Neural progenitor cell (in vitro differentiated cells): ENCODE results near the gene SLC4A2. TPM values are rescaled to one million over a fixed set of nuclear protein-coding genes. Genes with fewer than 3 reads are reported as not detected.

ENCODE experiments used
- DNase-seq: peaks from one replicate; pipeline ENCODE4 v3.0.0-alpha.2; 2016; ENCODE audit warnings: low spot score
- H2AFZ ChIP-seq: fragments of 200-600 bp; sonication (generic); replicated peaks from 2 replicates; pipeline ENCODE4 v1.6.1; 2016; ENCODE audit warnings: antibody characterized with exemption
- H3F3A ChIP-seq: fragments of 200-600 bp; sonication (generic); 2 replicates; pipeline ENCODE4 v1.6.1; 2016; ENCODE audit warnings: antibody characterized with exemption, low read depth
- H3K27ac ChIP-seq: fragments of 200-600 bp; sonication (generic); 2 replicates; pipeline ENCODE4 v1.5.1; 2016; ENCODE audit warnings: mild to moderate bottlenecking
- H3K27me3 ChIP-seq: fragments of 200-600 bp; sonication (generic); 2 replicates; pipeline ENCODE4 v1.6.1; 2016; ENCODE audit warnings: mild to moderate bottlenecking, moderate library complexity
- H3K36me3 ChIP-seq: fragments of 200-600 bp; sonication (generic); 2 replicates; pipeline ENCODE4 v1.5.1; 2016
- H3K4me1 ChIP-seq: fragments of 200-600 bp; sonication (generic); 2 replicates; pipeline ENCODE4 v1.6.1; 2016; ENCODE audit warnings: mixed run types
- H3K4me2 ChIP-seq: fragments of 200-600 bp; sonication (generic); 2 replicates; pipeline ENCODE4 v1.6.1; 2016
- H3K4me3 ChIP-seq: fragments of 200-600 bp; sonication (generic); 2 replicates; pipeline ENCODE4 v1.5.1; 2016
- H3K79me2 ChIP-seq: fragments of 200-600 bp; sonication (generic); 2 replicates; pipeline ENCODE4 v1.6.1; 2016; ENCODE audit warnings: low read depth
- H3K9ac ChIP-seq: fragments of 200-600 bp; sonication (generic); 2 replicates; pipeline ENCODE4 v1.6.1; 2016
- H3K9me3 ChIP-seq: fragments of 200-600 bp; sonication (generic); 2 replicates; pipeline ENCODE4 v1.5.1; 2016; ENCODE audit warnings: low read depth
- H4K20me1 ChIP-seq: fragments of 200-600 bp; sonication (generic); 2 replicates; pipeline ENCODE4 v1.6.1; 2016; ENCODE audit warnings: low read depth
- H3K27ac Mint-ChIP-seq: 3 replicates; pipeline ENCODE4 v1.8.0; 2021; ENCODE audit warnings: mixed read lengths
- H3K27me3 Mint-ChIP-seq: 2 replicates; pipeline ENCODE4 v1.8.0; 2022; ENCODE audit warnings: low read depth, mild to moderate bottlenecking, inconsistent platforms, moderate library complexity, mixed read lengths; ENCODE audit not compliant: insufficient read depth
- H3K36me3 Mint-ChIP-seq: 3 replicates; pipeline ENCODE4 v1.8.0; 2021; ENCODE audit warnings: mixed read lengths
- H3K4me1 Mint-ChIP-seq: 3 replicates; pipeline ENCODE4 v1.8.0; 2021; ENCODE audit warnings: mixed read lengths
- H3K4me3 Mint-ChIP-seq: 3 replicates; pipeline ENCODE4 v1.8.0; 2021; ENCODE audit warnings: mild to moderate bottlenecking, moderate library complexity, mixed read lengths
- H3K9me3 Mint-ChIP-seq: 3 replicates; pipeline ENCODE4 v1.8.0; 2020; ENCODE audit warnings: mixed read lengths
- EZH2 ChIP-seq: fragments of 200-600 bp; sonication (generic); IDR thresholded peaks from 2 replicates; pipeline ENCODE4 v1.6.1; 2017; ENCODE audit warnings: antibody characterized with exemption, mild to moderate bottlenecking, moderate library complexity
- EZH2phosphoT487 ChIP-seq: fragments of 200-600 bp; sonication (generic); IDR thresholded peaks from 2 replicates; pipeline ENCODE4 v1.6.1; 2017; ENCODE audit warnings: antibody characterized with exemption
- total RNA-seq: library from RNA; depleted of rRNA; stranded (reverse); fragments of >200 nt; gene quantifications from 2 replicates; pipeline ENCODE4 v1.2.3, GENCODE V29; 2015; ENCODE audit warnings: low replicate concordance
- TF ChIP-seq, protein P1 (sequence below): fragments of 200-600 bp; sonication (generic); IDR thresholded peaks from 2 replicates; pipeline ENCODE4 v1.5.1; 2017; ENCODE audit warnings: antibody characterized with exemption, mild to moderate bottlenecking

SLC4A2 gene
- total RNA-seq, 1 donor from 2014 or later: 26.1 TPM

DNA sequence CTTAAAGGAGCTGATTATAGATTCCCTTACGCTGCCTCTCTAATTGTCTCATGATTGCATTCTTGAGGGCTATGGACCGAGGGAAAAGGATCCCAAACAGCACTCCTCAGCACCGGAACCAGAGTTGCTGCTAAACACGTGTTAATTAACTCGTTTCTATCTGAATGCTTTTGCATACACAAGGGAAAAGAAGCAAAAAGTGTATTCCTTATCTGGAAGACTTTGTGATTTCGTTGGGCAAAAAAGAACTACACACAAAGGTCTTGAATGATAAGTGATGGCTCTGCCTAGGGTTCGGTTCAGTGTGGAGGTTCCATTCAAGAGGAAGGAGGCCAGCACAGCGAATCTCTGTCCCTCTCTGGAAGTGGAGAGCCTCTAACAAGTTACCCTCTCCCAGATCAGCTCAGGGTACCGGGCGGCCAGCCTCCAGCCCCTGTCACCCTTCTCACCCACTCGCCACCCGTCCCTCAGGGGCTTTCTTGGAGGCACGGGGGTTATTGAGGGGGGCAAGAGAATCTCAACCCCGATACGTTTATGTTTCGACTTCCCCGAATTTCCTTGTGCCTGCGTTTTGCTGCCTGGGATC, 515 bp upstream of the SLC4A2 start:
- no peak overlapping the region for H3K9ac ChIP-seq
- H3F3A ChIP-seq: peaks cover 42% of the 10 kb centered on the region
- peaks cover 7% of the 10 kb centered on the region for H3K79me2 ChIP-seq
- peak; percentile 36 for TF ChIP-seq EZH2
- TF ChIP-seq EZH2phosphoT487: no peak
- H3K36me3 Mint-ChIP-seq: no peaks in the 10 kb centered on the region
- peaks cover 46% of the 10 kb centered on the region for H3K4me1 Mint-ChIP-seq
- DNase-seq: peak; percentile 40
- H3K9me3 Mint-ChIP-seq: no peaks in the 10 kb centered on the region
- no peaks in the 10 kb centered on the region for H3K9me3 ChIP-seq
- peak overlapping the region; percentile 54 for H2AFZ ChIP-seq
- H3K4me3 ChIP-seq: peak overlapping the region; percentile 77
- peaks cover 16% of the 10 kb centered on the region for H3K27me3 Mint-ChIP-seq
- H3K4me1 ChIP-seq: peaks cover 45% of the 10 kb centered on the region
- peaks cover 39% of the 10 kb centered on the region for H3K27me3 ChIP-seq
- H4K20me1 ChIP-seq: peaks cover 43% of the 10 kb centered on the region
- peak overlapping the region; percentile 94 for H3K4me3 Mint-ChIP-seq
- H3K27ac Mint-ChIP-seq: peak overlapping the region; percentile 94
- peak overlapping the region; percentile 99 for H3K4me2 ChIP-seq
- no peaks in the 10 kb centered on the region for H3K36me3 ChIP-seq
- no peak overlapping the region for H3K27ac ChIP-seq

DNA sequence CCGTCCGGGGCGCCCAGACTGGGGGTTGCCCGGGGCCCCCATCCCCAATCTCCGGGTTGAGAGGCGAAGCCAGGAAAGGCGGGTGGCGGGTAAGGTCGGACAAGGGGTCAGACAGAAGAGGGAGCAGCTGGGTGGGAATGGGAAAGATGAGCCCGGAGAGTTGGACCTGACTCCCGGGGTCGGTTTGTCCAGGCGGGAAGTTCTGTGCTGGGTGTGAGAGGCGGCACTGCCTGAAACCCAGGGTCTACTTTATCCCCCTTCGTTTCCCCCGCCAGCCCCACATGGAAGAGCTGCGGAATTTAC, 675 bp downstream of the SLC4A2 start:
- Histone ChIP-seq H3K79me2 (peaks cover 7% of the 10 kb centered on the region), H3K27me3 (peaks cover 39% of the 10 kb centered on the region), H3K9me3 (no peaks in the 10 kb centered on the region), H4K20me1 (peaks cover 53% of the 10 kb centered on the region), H3K27ac (no peak overlapping the region), H3K4me3 (peak overlapping the region; percentile 77), H3F3A (peaks cover 42% of the 10 kb centered on the region), H2AFZ (no peak overlapping the region), H3K4me2 (peak overlapping the region; percentile 99), H3K9ac (peak overlapping the region; percentile 39), H3K36me3 (no peaks in the 10 kb centered on the region), H3K4me1 (peaks cover 45% of the 10 kb centered on the region)
- no peak overlapping the region for H3K27ac Mint-ChIP-seq
- no peaks in the 10 kb centered on the region for H3K36me3 Mint-ChIP-seq
- peaks cover 16% of the 10 kb centered on the region for H3K27me3 Mint-ChIP-seq
- no peaks in the 10 kb centered on the region for H3K9me3 Mint-ChIP-seq
- DNase-seq: no peak
- H3K4me3 Mint-ChIP-seq: peak overlapping the region; percentile 90
- TF ChIP-seq, protein P1, sequence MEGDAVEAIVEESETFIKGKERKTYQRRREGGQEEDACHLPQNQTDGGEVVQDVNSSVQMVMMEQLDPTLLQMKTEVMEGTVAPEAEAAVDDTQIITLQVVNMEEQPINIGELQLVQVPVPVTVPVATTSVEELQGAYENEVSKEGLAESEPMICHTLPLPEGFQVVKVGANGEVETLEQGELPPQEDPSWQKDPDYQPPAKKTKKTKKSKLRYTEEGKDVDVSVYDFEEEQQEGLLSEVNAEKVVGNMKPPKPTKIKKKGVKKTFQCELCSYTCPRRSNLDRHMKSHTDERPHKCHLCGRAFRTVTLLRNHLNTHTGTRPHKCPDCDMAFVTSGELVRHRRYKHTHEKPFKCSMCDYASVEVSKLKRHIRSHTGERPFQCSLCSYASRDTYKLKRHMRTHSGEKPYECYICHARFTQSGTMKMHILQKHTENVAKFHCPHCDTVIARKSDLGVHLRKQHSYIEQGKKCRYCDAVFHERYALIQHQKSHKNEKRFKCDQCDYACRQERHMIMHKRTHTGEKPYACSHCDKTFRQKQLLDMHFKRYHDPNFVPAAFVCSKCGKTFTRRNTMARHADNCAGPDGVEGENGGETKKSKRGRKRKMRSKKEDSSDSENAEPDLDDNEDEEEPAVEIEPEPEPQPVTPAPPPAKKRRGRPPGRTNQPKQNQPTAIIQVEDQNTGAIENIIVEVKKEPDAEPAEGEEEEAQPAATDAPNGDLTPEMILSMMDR: no peak
- no peak for TF ChIP-seq EZH2
- peaks cover 46% of the 10 kb centered on the region for H3K4me1 Mint-ChIP-seq

- Histone ChIP-seq H3K36me3 (no peaks in the 10 kb centered on the region), H3K79me2 (peaks cover 7% of the 10 kb centered on the region), H4K20me1 (peaks cover 58% of the 10 kb centered on the region), H3K9ac (no peak overlapping the region), H3K9me3 (no peaks in the 10 kb centered on the region), H3K4me3 (peak overlapping the region; percentile 77), H3K27ac (no peak overlapping the region), H3F3A (peaks cover 42% of the 10 kb centered on the region), H3K4me1 (peaks cover 45% of the 10 kb centered on the region), H3K27me3 (peaks cover 38% of the 10 kb centered on the region), H3K4me2 (peak overlapping the region; percentile 99), H2AFZ (no peak overlapping the region)
- TF ChIP-seq, protein P1: peak; percentile 10
- TF ChIP-seq EZH2: no peak
- no peak for TF ChIP-seq EZH2phosphoT487
- DNase-seq: peak; percentile 88
- Mint-ChIP-seq H3K4me1 (peaks cover 46% of the 10 kb centered on the region), H3K27ac (no peak overlapping the region), H3K4me3 (peak overlapping the region; percentile 90), H3K36me3 (no peaks in the 10 kb centered on the region), H3K9me3 (no peaks in the 10 kb centered on the region), H3K27me3 (peaks cover 13% of the 10 kb centered on the region)
Observed at GRCh38 chr7:151060416-151061212, 1.2 kb downstream of the SLC4A2 start.
